Measurements from ENCODE around the gene DNAJB6.

- no peak for TF ChIP-seq CTCF (IDR thresholded peaks at IDR 0.05; ENCODE audit: poor library complexity)
- no peak for TF ChIP-seq EZH2 (IDR thresholded peaks at IDR 0.05; ENCODE audit: borderline replicate concordance)
Observed at GRCh38 chr7:157362729-157363128, 25.9 kb downstream of the DNAJB6 start.

Measured in hepatocyte (in vitro differentiated cells).